Stimulated activated memory B cell treated with anti-CD40 and anti-IgM and Interleukin-4, amounts not matched to agents 10 μg/mL and 1 μg/mL and 100 μg/mL, for 72 hours (primary cell): ENCODE results near the gene MLEC.

ENCODE experiments used
- ATAC-seq: fragments of 150-1000 bp; cut with Tn5 transposase; 2 replicates; pipeline ENCODE4 v1.10.0; 2021
- H3K27ac Mint-ChIP-seq: one replicate; pipeline ENCODE4 v1.8.0; 2022; ENCODE audit warnings: mild to moderate bottlenecking, mixed read lengths
- H3K27me3 Mint-ChIP-seq: one replicate; pipeline ENCODE4 v1.8.0; 2022; ENCODE audit warnings: mixed read lengths
- H3K36me3 Mint-ChIP-seq: one replicate; pipeline ENCODE4 v1.8.0; 2022; ENCODE audit warnings: mixed read lengths
- H3K4me1 Mint-ChIP-seq: one replicate; pipeline ENCODE4 v1.8.0; 2022; ENCODE audit warnings: mixed read lengths
- H3K4me3 Mint-ChIP-seq: one replicate; pipeline ENCODE4 v1.8.0; 2022; ENCODE audit warnings: mild to moderate bottlenecking, moderate library complexity, mixed read lengths
- H3K9me3 Mint-ChIP-seq: one replicate; pipeline ENCODE4 v1.8.0; 2022; ENCODE audit warnings: mixed read lengths

MLEC gene

DNA sequence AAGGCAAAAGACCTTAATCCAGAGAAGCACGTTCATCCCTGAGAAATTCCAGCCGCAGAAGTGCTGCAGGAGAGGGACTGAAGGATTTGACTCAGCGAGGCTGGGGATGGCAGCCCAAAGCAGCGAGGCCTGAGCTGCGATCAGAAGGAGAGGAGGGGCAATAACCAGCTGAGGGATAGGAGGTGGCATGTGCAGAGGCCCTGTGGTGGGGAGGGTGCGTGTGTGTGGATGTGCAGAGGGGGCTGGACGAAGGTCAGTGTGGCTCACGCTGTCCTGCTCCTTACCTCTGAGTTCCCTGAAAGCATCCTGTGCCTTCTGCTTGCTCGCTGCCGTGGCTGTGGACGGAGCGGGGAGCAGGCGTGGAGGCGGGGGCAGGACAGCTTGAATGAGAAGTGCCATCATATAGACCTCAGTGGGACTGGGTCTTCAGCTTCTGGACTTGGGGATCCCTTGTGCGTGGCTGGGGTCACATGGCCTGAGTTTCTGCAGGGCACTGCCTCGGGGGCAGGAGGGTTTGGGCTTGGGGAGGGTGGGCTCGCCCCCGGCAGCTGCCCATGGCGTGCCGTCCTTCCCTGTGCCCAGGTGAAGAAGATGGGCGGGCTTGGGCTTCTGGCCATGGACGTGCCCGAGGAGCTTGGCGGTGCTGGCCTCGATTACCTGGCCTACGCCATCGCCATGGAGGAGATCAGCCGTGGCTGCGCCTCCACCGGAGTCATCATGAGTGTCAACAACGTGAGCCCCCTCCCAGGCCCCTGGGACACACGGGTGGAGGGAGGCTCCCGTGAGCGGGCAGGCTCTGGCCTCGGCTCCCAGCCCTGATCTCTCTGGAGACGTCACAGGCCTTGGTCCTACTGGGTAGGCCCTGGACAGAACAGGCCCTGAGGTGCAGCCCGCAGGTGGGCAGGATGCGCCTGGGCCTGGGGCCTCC, 49.7 kb downstream of the MLEC start:
- H3K27me3 Mint-ChIP-seq, result no peaks in the 10 kb centered on the region
- no peak overlapping the region for H3K4me3 Mint-ChIP-seq
- H3K27ac Mint-ChIP-seq, result no peak overlapping the region
- ATAC-seq, result no peak
- no peaks in the 10 kb centered on the region for H3K4me1 Mint-ChIP-seq
- H3K9me3 Mint-ChIP-seq, result no peaks in the 10 kb centered on the region
- peaks cover 9% of the 10 kb centered on the region for H3K36me3 Mint-ChIP-seq

DNA sequence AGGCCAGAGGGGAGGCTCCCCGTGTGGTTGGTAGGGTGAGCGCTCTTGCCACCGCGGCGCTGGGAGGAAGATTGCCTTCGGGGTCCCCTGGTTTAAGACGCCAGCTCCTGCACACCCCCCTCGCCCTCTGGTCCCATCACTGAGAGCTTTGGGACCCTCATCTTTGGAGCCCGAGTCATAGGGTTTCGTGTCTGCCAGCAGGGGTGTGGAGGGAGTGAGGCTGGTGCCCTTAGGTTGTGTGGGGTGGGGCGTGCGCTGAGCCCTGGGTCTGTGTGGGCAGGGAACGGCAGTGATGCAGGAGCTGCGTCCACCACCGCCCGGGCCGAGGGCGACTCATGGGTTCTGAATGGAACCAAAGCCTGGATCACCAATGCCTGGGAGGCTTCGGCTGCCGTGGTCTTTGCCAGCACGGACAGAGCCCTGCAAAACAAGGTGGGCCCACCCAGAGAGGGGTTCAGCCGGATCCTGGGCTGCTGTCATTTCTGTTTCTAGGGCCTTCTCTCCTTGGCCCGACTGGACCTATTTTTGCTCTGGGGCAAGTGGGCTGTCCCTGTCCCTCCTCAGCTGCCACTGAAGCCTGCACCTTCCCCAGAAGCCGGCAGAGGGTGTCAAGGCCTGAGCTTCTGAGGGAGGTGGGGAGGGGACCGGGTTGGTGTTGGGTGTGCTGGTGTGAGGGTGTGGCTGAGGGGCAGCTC, 50.8 kb downstream of the MLEC start:
- H3K4me3 Mint-ChIP-seq, result no peak overlapping the region
- no peaks in the 10 kb centered on the region for H3K9me3 Mint-ChIP-seq
- no peaks in the 10 kb centered on the region for H3K4me1 Mint-ChIP-seq
- H3K27me3 Mint-ChIP-seq, result no peaks in the 10 kb centered on the region
- peaks cover 9% of the 10 kb centered on the region for H3K36me3 Mint-ChIP-seq
- no peak for ATAC-seq
- no peak overlapping the region for H3K27ac Mint-ChIP-seq

DNA sequence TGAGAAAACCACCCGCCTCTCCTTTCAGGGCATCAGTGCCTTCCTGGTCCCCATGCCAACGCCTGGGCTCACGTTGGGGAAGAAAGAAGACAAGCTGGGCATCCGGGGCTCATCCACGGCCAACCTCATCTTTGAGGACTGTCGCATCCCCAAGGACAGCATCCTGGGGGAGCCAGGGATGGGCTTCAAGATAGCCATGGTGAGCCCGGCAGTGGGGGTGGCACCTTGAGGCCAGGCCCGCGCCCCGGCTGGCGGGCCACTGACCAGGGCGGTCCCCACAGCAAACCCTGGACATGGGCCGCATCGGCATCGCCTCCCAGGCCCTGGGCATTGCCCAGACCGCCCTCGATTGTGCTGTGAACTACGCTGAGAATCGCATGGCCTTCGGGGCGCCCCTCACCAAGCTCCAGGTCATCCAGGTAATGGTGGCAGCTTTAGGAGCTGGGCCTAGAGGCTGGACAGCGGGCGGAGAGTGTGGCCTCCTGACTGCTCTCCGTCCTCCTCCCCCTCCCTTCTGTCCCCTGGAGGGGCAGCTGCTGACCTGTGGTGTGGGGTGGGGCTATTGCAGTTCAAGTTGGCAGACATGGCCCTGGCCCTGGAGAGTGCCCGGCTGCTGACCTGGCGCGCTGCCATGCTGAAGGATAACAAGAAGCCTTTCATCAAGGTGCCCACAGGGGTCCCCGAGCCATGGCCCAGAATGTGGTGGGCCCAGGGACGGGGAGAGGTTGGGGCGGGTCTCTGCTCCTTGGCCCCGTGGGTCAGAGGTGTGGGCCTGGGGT, 51.5 kb downstream of the MLEC start:
- H3K9me3 Mint-ChIP-seq, result no peaks in the 10 kb centered on the region
- no peak overlapping the region for H3K4me3 Mint-ChIP-seq
- no peak overlapping the region for H3K27ac Mint-ChIP-seq
- H3K36me3 Mint-ChIP-seq, result peaks cover 9% of the 10 kb centered on the region
- no peaks in the 10 kb centered on the region for H3K27me3 Mint-ChIP-seq
- no peaks in the 10 kb centered on the region for H3K4me1 Mint-ChIP-seq
- no peak for ATAC-seq

DNA sequence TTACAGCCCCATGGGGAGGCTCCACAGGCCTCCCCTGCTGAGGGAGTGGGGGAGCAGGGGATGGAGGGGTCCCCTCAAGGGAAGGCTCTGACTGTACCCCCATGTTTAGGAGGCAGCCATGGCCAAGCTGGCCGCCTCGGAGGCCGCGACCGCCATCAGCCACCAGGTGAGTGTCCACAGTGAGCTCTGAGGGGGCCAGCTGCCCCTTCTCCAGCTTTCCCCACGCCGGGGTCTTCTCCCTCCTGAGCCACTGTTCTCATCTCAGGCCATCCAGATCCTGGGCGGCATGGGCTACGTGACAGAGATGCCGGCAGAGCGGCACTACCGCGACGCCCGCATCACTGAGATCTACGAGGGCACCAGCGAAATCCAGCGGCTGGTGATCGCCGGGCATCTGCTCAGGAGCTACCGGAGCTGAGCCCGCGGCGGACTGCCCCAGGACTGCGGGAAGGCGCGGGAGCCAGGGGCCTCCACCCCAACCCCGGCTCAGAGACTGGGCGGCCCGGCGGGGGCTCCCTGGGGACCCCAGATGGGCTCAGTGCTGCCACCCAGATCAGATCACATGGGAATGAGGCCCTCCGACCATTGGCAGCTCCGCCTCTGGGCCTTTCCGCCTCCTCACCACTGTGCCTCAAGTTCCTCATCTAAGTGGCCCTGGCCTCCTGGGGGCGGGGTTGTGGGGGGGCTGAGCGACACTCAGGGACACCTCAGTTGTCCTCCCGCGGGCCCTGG, 52.2 kb downstream of the MLEC start:
- Mint-ChIP-seq H3K27me3 (no peaks in the 10 kb centered on the region), H3K27ac (no peak overlapping the region), H3K36me3 (peaks cover 3% of the 10 kb centered on the region), H3K4me1 (no peaks in the 10 kb centered on the region), H3K4me3 (no peak overlapping the region), H3K9me3 (no peaks in the 10 kb centered on the region)
- peak; percentile 35 for ATAC-seq

- Mint-ChIP-seq H3K4me3 (no peak overlapping the region), H3K36me3 (no peaks in the 10 kb centered on the region), H3K27me3 (no peaks in the 10 kb centered on the region), H3K4me1 (no peaks in the 10 kb centered on the region), H3K9me3 (no peaks in the 10 kb centered on the region), H3K27ac (no peak overlapping the region)
- ATAC-seq, result no peak
Measured at GRCh38 chr12:120739821-120740613, 53.1 kb downstream of the MLEC start.

- no peaks in the 10 kb centered on the region for H3K36me3 Mint-ChIP-seq
- H3K27me3 Mint-ChIP-seq, result no peaks in the 10 kb centered on the region
- H3K4me1 Mint-ChIP-seq, result no peaks in the 10 kb centered on the region
- no peak overlapping the region for H3K4me3 Mint-ChIP-seq
- H3K27ac Mint-ChIP-seq, result no peak overlapping the region
- no peaks in the 10 kb centered on the region for H3K9me3 Mint-ChIP-seq
- ATAC-seq, result no peak
Measured at GRCh38 chr12:120740871-120741270, 53.9 kb downstream of the MLEC start.

GRCh38 chr12:120741476-120742421, 54.8 kb downstream of the MLEC start:
- H3K36me3 Mint-ChIP-seq, result no peaks in the 10 kb centered on the region
- H3K27me3 Mint-ChIP-seq, result no peaks in the 10 kb centered on the region
- H3K4me1 Mint-ChIP-seq, result no peaks in the 10 kb centered on the region
- no peak overlapping the region for H3K27ac Mint-ChIP-seq
- no peak overlapping the region for H3K4me3 Mint-ChIP-seq
- no peak for ATAC-seq
- no peaks in the 10 kb centered on the region for H3K9me3 Mint-ChIP-seq

- Mint-ChIP-seq H3K4me3 (no peak overlapping the region), H3K27me3 (no peaks in the 10 kb centered on the region), H3K36me3 (no peaks in the 10 kb centered on the region), H3K27ac (no peak overlapping the region), H3K4me1 (no peaks in the 10 kb centered on the region), H3K9me3 (no peaks in the 10 kb centered on the region)
- no peak for ATAC-seq
Measured at GRCh38 chr12:120744922-120745493, 58.1 kb downstream of the MLEC start.

DNA sequence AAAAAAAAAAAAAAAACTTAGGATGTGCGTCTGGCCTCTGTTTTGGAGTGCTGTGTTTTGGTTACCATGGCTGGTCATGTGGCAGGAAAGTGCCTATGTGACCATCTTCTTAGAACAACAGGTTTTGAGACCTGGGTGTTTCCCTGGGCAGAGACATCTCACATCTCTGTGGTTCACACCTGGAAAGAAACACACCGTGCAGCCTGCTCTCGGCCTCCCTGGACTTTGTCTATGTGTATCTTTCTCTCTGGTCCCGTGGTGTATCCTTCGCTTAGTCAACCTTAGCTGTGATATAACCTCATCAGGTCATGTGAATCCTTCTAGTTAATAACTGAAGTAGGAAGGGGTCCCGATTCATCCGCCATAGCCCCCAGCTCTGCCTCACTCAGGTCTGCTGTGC, 61.3 kb downstream of the MLEC start:
- no peaks in the 10 kb centered on the region for H3K36me3 Mint-ChIP-seq
- no peak overlapping the region for H3K4me3 Mint-ChIP-seq
- ATAC-seq, result no peak
- H3K27ac Mint-ChIP-seq, result no peak overlapping the region
- no peaks in the 10 kb centered on the region for H3K27me3 Mint-ChIP-seq
- no peaks in the 10 kb centered on the region for H3K9me3 Mint-ChIP-seq
- peaks cover under 1% of the 10 kb centered on the region for H3K4me1 Mint-ChIP-seq

DNA sequence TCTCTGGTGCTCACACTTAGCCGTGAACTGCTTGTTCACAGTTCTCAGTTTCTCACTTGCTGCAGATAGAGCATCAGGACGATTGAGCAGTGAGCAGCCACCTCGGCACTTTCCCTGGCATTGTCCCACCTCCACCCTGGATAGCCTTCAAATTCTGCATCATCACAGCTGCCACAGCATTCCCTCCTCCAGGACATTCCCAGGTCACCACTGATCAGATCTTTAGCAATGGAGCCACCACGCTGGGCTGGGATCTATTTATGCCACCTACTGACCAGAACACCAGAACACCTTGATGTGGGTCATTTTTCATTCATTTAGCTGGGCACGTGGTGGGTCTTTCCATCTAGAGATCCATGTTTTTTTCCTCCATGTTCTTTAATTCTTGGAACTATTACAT, 62.3 kb downstream of the MLEC start:
- Mint-ChIP-seq H3K4me1 (peaks cover 7% of the 10 kb centered on the region), H3K4me3 (no peak overlapping the region), H3K36me3 (no peaks in the 10 kb centered on the region), H3K27ac (no peak overlapping the region), H3K27me3 (no peaks in the 10 kb centered on the region), H3K9me3 (peaks cover 3% of the 10 kb centered on the region)
- ATAC-seq, result no peak

DNA sequence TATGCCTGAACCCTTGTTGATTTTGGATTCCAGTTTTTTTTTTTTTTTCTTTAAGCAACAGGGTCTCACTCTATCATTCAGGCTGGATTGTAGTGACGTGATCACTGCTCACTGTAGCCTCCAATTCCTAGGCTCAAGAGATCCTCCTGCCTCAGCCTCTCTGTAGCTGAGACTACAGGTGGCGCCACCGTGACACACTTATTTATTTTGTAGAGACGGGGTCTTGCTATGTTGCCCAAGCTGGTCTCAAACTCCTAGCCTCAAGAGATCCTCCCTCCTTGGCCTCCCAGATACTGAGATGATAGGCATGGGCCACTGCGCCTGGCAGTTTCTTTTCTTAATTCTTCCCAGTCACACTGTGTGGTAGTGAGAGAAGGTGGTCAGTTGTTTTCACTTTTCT, 63.9 kb downstream of the MLEC start:
- Mint-ChIP-seq H3K27ac (no peak overlapping the region), H3K9me3 (peaks cover 9% of the 10 kb centered on the region), H3K36me3 (peaks cover 7% of the 10 kb centered on the region), H3K4me1 (peaks cover 7% of the 10 kb centered on the region), H3K27me3 (no peaks in the 10 kb centered on the region), H3K4me3 (no peak overlapping the region)
- ATAC-seq, result no peak

DNA sequence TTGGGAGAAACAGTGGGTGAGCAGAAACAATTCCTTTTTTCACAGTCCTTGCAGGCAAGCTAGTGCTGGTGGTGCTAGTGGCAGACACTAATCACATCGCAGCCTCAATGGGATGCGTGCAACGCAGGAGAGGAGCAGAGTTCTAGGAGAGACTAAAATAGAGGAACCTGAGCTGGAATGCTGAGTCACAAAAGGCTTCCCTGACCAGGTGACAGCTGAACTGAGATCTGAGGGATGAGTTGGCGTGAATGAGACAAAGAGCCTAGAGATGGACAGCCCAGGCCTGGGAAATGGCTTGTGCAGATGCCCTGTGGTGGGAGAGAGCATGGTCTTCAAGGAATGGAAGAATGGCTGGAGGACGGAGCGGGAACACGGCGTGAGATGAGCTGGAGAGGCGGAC, 64.4 kb downstream of the MLEC start:
- Mint-ChIP-seq H3K4me3 (no peak overlapping the region), H3K27me3 (no peaks in the 10 kb centered on the region), H3K36me3 (peaks cover 7% of the 10 kb centered on the region), H3K4me1 (peaks cover 7% of the 10 kb centered on the region), H3K9me3 (peaks cover 9% of the 10 kb centered on the region), H3K27ac (no peak overlapping the region)
- no peak for ATAC-seq
